Measurements from ENCODE around the gene LSAMP.
A peak's percentile ranks its signal among the peaks of the same experiment; 100 is the strongest.

Gene LSAMP

DNA sequence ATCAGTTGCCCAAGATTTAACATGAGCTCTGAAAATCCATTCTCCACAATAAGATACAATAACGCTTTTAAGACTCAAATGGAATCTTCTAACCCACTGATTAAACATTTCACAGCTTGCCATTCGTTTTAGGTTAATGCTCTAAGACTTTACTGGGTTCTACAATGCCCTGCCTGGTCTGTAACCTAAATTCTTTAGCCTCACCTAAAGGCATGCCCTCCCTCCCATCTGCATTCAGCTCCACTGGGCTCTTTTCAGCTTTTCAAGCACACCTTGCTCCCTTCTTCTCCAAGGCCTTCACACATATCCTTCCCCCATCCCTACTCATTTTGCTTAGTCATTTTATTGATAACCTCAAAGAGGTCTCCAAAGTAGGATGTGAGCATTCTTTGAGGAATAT lies 290.9 kb downstream of the LSAMP start:
- no peak for DNase-seq

DNA sequence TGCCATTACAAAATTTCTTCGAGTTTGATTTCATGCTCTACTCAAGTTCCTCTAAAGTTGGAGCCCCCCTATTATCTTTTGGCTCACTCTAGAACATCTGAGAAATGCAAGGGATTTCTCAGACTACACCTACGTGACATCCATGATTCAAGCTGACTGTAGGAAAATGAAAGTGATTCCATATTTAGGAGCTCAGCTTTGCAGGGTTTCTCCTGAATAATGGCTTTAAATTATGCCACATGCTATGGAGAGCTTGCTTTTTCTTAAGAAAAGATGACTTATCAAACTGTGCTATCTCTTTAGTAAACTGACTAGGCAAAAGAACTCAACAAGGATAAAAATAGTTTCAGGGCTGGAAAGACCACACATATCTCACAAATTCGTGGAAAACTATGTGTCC lies 292.1 kb downstream of the LSAMP start:
- no peak for DNase-seq

- DNase-seq = no peak
These were observed 294.6 kb downstream of the LSAMP start for GRCh38 chr3:116150655-116151167.

- no peak for DNase-seq
These were observed 296.1 kb downstream of the LSAMP start for GRCh38 chr3:116148881-116149851.

GRCh38 chr3:116145613-116146012 lies 299.7 kb downstream of the LSAMP start:
- no peak for DNase-seq

DNA sequence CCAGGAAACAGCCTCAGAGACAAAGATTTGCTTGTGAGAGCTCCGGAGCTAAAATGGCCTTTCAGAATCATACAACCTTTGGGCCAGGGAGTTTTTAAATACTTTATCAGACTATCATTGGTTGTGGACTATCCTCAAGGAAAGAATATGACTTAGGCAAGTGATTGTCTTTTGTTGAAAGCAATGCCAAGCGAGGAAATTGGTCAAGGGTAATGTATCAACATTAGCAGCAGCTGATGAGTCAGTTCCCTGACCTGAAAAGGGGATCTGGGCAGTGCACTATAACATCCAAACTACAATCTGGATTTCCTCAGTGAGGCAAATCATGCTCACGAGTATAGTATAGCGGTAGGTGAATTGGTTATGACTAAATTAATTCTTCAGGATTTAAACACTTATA lies 303.6 kb downstream of the LSAMP start:
- DNase-seq = no peak

GRCh38 chr3:116140100-116140689 lies 305.1 kb downstream of the LSAMP start:
- DNase-seq = peak; percentile 42 to 61

DNA sequence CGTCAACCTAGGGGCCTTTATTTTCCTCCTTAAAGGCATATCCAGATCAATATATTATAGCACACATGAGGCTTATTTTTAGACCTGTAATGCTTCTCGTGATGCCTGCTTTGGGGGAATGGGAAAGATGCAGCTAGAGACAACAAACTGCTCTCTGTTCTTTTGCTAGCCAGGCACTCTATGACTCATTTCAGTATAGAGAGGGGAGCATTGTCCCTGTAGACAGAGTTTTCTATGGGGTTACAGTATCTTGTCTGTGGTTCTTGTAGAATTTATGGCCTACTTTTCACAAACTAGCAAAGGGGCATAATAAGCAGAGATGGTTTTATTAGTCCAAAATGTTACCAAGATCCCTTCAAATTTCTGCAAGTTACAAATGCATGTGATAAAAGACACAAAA lies 305.6 kb downstream of the LSAMP start:
- DNase-seq = no peak

GRCh38 chr3:116135457-116136085 lies 309.7 kb downstream of the LSAMP start:
- DNase-seq = no peak

GRCh38 chr3:116129187-116129946 lies 315.9 kb downstream of the LSAMP start:
- no peak for DNase-seq

- no peak for DNase-seq
These were observed 317.8 kb downstream of the LSAMP start for GRCh38 chr3:116127464-116127863.

DNA sequence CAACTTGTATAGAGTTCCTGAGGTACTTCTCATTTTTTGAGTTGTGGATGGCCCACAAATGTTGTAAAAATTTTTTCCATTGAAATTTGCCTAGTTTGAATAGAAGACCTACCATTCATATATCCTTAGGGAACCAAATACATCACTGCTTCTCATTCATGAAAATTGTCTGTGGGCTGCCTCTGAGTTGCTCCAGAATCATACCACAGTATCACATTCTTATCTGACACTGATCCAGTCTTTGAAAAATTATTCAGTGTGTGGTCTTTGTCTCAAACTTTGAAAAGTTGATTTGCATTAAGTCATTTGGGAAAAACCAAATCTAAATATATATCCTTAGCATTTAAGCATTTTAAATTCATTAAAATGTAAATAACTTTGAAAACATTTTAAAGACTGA lies 321.1 kb downstream of the LSAMP start:
- DNase-seq = no peak

GRCh38 chr3:116118475-116119169 lies 326.7 kb downstream of the LSAMP start:
- DNase-seq = no peak

GRCh38 chr3:116114586-116114985 lies 330.7 kb downstream of the LSAMP start:
- DNase-seq = no peak

- DNase-seq = no peak
These were observed 332.6 kb downstream of the LSAMP start for GRCh38 chr3:116112696-116113095.

- DNase-seq = no peak
These were observed 333.5 kb downstream of the LSAMP start for GRCh38 chr3:116111765-116112164.

- DNase-seq = no peak
These were observed 341.3 kb downstream of the LSAMP start for GRCh38 chr3:116103868-116104530.

DNA sequence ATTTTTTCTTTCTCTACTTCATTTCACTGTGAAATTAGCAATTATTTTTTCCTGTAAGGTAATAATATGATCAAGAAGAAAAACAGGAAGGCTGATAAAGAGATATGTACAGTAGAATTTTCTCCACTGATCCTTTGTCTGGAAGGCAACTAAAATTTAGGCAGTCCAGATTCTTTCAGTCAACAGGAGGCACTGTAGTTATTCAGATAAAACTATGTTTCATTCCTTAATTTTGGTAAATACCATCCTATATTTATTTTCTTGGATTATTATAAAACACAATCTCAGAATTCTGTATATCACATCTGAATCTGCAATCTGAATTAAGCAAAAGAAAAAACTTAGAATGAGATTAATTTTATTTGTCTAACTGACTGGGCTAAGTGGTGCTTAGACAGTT lies 343.2 kb downstream of the LSAMP start:
- no peak for DNase-seq

DNA sequence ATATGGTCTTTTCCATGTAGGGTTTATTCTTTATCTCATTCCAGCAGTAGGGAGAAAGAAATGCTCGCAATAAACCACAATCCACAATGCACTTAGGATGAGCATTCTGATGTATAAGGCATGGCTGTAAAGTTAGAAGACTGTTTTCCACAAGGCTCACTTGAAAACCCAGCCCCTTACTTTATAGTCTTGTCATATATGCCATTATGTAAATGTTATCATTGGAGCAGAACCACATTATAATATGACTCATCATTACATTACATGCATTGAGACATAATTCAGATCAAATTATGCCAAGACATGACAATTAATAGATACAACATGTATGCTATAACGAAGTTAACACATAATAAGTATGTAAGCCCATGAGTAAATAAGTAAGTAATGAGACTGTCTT lies 348.1 kb downstream of the LSAMP start:
- no peak for DNase-seq

DNA sequence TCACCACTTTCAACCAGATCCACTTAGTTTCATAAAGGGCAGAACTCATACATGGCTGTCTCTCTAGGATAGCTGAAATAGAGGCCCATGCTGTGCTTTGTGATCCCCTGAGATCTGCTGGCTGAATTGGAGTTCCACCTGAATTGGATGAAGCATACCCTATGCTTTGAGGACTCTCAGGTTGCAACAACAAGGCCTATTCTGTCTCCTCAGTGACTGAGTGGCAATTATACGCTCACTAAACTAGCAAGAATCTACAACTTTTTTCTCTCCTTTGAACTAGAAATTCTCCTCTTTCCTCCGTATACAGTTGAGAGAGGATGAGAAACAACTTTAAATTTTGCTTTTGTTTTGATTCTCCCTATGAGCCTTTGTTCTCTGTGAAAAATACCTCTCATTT lies 348.7 kb downstream of the LSAMP start:
- no peak for DNase-seq

- DNase-seq = no peak
These were observed 351.9 kb downstream of the LSAMP start for GRCh38 chr3:116093374-116093773.

GRCh38 chr3:116087426-116087825 lies 357.9 kb downstream of the LSAMP start:
- no peak for DNase-seq

All from Kasumi-1 (cell line).